C4-2B (cell line): ENCODE measurements around the gene PTBP3.

ENCODE experiments used
- CTCF ChIP-seq: fragments of 450-650 bp; conservative IDR thresholded peaks from 2 replicates; pipeline ENCODE4 v1.5.1; 2017; ENCODE audit warnings: mild to moderate bottlenecking
- ZFX ChIP-seq: fragments of 450-650 bp; IDR thresholded peaks from 2 replicates; pipeline ENCODE4 v1.6.1; 2017

- no peak for TF ChIP-seq CTCF
- TF ChIP-seq ZFX, result no peak
Measured at GRCh38 chr9:112341730-112342129, 8.3 kb upstream of the PTBP3 start.
